ENCODE measurements around the gene NIPAL4.

DNA sequence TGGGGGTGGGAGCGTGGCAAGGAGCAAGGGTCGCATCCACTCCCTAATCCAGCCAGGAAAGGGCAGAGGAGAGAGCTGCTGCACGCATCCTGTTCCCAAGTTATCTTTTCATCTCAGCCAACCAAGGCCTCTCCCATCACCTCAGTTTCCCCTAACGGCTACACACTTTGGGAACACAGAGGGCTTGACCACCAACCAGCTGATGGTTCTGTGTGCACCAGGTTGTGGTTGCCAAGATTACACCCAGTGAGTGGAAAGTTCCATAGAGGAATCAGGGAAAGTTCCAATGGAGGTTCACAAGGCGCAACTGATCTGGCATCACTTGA lies 61.7 kb downstream of the NIPAL4 start:
- TF ChIP-seq, protein P1, sequence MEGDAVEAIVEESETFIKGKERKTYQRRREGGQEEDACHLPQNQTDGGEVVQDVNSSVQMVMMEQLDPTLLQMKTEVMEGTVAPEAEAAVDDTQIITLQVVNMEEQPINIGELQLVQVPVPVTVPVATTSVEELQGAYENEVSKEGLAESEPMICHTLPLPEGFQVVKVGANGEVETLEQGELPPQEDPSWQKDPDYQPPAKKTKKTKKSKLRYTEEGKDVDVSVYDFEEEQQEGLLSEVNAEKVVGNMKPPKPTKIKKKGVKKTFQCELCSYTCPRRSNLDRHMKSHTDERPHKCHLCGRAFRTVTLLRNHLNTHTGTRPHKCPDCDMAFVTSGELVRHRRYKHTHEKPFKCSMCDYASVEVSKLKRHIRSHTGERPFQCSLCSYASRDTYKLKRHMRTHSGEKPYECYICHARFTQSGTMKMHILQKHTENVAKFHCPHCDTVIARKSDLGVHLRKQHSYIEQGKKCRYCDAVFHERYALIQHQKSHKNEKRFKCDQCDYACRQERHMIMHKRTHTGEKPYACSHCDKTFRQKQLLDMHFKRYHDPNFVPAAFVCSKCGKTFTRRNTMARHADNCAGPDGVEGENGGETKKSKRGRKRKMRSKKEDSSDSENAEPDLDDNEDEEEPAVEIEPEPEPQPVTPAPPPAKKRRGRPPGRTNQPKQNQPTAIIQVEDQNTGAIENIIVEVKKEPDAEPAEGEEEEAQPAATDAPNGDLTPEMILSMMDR (IDR thresholded peaks at IDR 0.05) = no peak
- TF ChIP-seq POLR2AphosphoS5 (IDR thresholded peaks at IDR 0.05; ENCODE audit: low read depth, low read length) (no peak), TCF7L2 (IDR thresholded peaks at IDR 0.05; ENCODE audit: low read depth, low read length) (no peak)
- TF ChIP-seq, protein P2, sequence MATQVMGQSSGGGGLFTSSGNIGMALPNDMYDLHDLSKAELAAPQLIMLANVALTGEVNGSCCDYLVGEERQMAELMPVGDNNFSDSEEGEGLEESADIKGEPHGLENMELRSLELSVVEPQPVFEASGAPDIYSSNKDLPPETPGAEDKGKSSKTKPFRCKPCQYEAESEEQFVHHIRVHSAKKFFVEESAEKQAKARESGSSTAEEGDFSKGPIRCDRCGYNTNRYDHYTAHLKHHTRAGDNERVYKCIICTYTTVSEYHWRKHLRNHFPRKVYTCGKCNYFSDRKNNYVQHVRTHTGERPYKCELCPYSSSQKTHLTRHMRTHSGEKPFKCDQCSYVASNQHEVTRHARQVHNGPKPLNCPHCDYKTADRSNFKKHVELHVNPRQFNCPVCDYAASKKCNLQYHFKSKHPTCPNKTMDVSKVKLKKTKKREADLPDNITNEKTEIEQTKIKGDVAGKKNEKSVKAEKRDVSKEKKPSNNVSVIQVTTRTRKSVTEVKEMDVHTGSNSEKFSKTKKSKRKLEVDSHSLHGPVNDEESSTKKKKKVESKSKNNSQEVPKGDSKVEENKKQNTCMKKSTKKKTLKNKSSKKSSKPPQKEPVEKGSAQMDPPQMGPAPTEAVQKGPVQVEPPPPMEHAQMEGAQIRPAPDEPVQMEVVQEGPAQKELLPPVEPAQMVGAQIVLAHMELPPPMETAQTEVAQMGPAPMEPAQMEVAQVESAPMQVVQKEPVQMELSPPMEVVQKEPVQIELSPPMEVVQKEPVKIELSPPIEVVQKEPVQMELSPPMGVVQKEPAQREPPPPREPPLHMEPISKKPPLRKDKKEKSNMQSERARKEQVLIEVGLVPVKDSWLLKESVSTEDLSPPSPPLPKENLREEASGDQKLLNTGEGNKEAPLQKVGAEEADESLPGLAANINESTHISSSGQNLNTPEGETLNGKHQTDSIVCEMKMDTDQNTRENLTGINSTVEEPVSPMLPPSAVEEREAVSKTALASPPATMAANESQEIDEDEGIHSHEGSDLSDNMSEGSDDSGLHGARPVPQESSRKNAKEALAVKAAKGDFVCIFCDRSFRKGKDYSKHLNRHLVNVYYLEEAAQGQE (IDR thresholded peaks at IDR 0.05; ENCODE audit: insufficient read depth in 1 of 2, low read depth in 2 of 2, low read length in 1 of 2) = no peak
